H1 (cell line): ENCODE data around the gene GNAL. TPM values are rescaled to one million over a fixed set of nuclear protein-coding genes. Genes with fewer than 3 reads are reported as not detected.

Source experiments
- CTCF ChIA-PET: fragments of 300-600 bp; sonication (Branson Sonifier 250); formaldehyde crosslinking; loops from one replicate; lab custom pipeline; 2021; ENCODE audit not compliant: partially characterized antibody; lab: Charles Lee
- POLR2A ChIA-PET: fragments of 300-600 bp; sonication (Branson Sonifier 250); formaldehyde crosslinking; loops from one replicate; lab custom pipeline; 2021; ENCODE audit warnings: inconsistent platforms; ENCODE audit not compliant: partially characterized antibody; lab: Charles Lee
- DNase-seq, 2 experiments: peaks; one replicate each; pipeline versions ENCODE4 v3.0.0 to v3.0.0-alpha.2; 2010 to 2022; ENCODE audit warnings: low spot score in 2 of 2, low read depth in 1 of 2, mixed read lengths in 1 of 2
- FAIRE-seq: peaks from 2 replicates; lab custom pipeline; 2011; peaks lifted over from hg19 to GRCh38; lab: Jason Lieb, UNC
- H2AFZ ChIP-seq: 2 replicates; pipeline ENCODE4 v1.8.1; 2012; ENCODE audit warnings: low read length, inconsistent platforms
- H2AK5ac ChIP-seq: 2 replicates; pipeline ENCODE4 v1.6.1; 2013; ENCODE audit warnings: low read depth, low read length
- H2BK120ac ChIP-seq: replicated peaks from 2 replicates; pipeline ENCODE3; 2013; ENCODE audit warnings: low read depth, low read length, inconsistent platforms
- H2BK12ac ChIP-seq: 2 replicates; pipeline ENCODE4 v1.6.1; 2013; ENCODE audit warnings: low read depth, low read length
- H2BK15ac ChIP-seq: 2 replicates; pipeline ENCODE4 v1.6.1; 2013; ENCODE audit warnings: low read length
- H2BK20ac ChIP-seq: 2 replicates; pipeline ENCODE4 v1.6.1; 2013; ENCODE audit warnings: low read length
- H2BK5ac ChIP-seq: 2 replicates; pipeline ENCODE4 v1.6.1; 2013; ENCODE audit warnings: low read depth, low read length
- H3K14ac ChIP-seq: 2 replicates; pipeline ENCODE4 v1.6.1; 2013; ENCODE audit warnings: inconsistent platforms; ENCODE audit not compliant: insufficient read length
- H3K18ac ChIP-seq: 2 replicates; pipeline ENCODE4 v1.6.1; 2013; ENCODE audit warnings: low read length; ENCODE audit errors: extremely low read depth
- H3K23ac ChIP-seq: 2 replicates; pipeline ENCODE4 v1.6.1; 2013; ENCODE audit warnings: inconsistent platforms; ENCODE audit not compliant: insufficient read length
- H3K23me2 ChIP-seq: 2 replicates; pipeline ENCODE4 v1.6.1; 2013; ENCODE audit warnings: low read depth, low read length
- H3K27ac ChIP-seq: 2 replicates; pipeline ENCODE4 v1.6.1; 2011; ENCODE audit warnings: low read depth, low read length, inconsistent platforms
- H3K27me3 ChIP-seq, 4 experiments: replicated peaks in 1 of 4; 1 replicate in 1 of 4; 2 replicates in 3 of 4; pipeline versions ENCODE4 v1.6.1 to v1.8.1; 2011 to 2013; ENCODE audit warnings: low read length in 3 of 4, mild to moderate bottlenecking in 3 of 4, inconsistent platforms in 2 of 4, mixed read lengths in 2 of 4, moderate library complexity in 1 of 4; ENCODE audit not compliant: control insufficient read depth in 3 of 4, insufficient read depth in 3 of 4; ENCODE audit errors: extremely low read depth in 1 of 4
- H3K36me3 ChIP-seq, 4 experiments: 2 replicates each; pipeline versions ENCODE4 v1.6.1 to v1.8.1; 2011 to 2013; ENCODE audit warnings: mild to moderate bottlenecking in 4 of 4, low read length in 3 of 4, moderate library complexity in 2 of 4, control low read depth in 1 of 4, inconsistent platforms in 1 of 4; ENCODE audit not compliant: insufficient read depth in 4 of 4, control insufficient read depth in 2 of 4
- H3K4ac ChIP-seq: replicated peaks from 2 replicates; pipeline ENCODE3; 2013; ENCODE audit warnings: low read length, low read depth, mixed read lengths, inconsistent platforms; ENCODE audit not compliant: insufficient read length
- H3K4me1 ChIP-seq, 4 experiments: replicated peaks in 1 of 4; 1 replicate in 1 of 4; 2 replicates in 3 of 4; pipeline versions ENCODE4 v1.6.1 to v1.8.1; 2011 to 2013; ENCODE audit warnings: low read length in 3 of 4, inconsistent platforms in 2 of 4, mixed read lengths in 1 of 4; ENCODE audit not compliant: insufficient read depth in 4 of 4, control insufficient read depth in 3 of 4
- H3K4me2 ChIP-seq, 2 experiments: 2 replicates each; pipeline versions ENCODE4 v1.6.1 to v1.8.1; 2011 to 2013; ENCODE audit warnings: low read depth in 2 of 2, low read length in 2 of 2, control low read depth in 1 of 2, inconsistent platforms in 1 of 2, mild to moderate bottlenecking in 1 of 2; ENCODE audit not compliant: insufficient read depth in 1 of 2
- H3K4me3 ChIP-seq, 4 experiments: fragments of 200-600, 300-600 bp in 1 of 4; sonication (generic), shearing (Covaris generic), sonication (Bioruptor Twin) in 1 of 4; 2 replicates each; pipeline versions ENCODE4 v1.5.1 to v1.8.1; 2011 to 2016; ENCODE audit warnings: low read length in 4 of 4, low read depth in 3 of 4, control low read depth in 2 of 4, inconsistent platforms in 2 of 4, mild to moderate bottlenecking in 2 of 4, mixed read lengths in 1 of 4, moderate library complexity in 1 of 4; ENCODE audit not compliant: insufficient read depth in 2 of 4; ENCODE audit errors: extremely low read depth in 1 of 4
- H3K56ac ChIP-seq: replicated peaks from 2 replicates; pipeline ENCODE3; 2013; ENCODE audit warnings: low read depth, mild to moderate bottlenecking, mixed read lengths, low read length, inconsistent platforms; ENCODE audit not compliant: insufficient read length
- H3K79me1 ChIP-seq: 2 replicates; pipeline ENCODE4 v1.6.1; 2013; ENCODE audit warnings: low read depth, low read length, control low read depth
- H3K79me2 ChIP-seq, 2 experiments: 2 replicates each; pipeline versions ENCODE4 v1.6.1 to v1.8.1; 2012 to 2013; ENCODE audit warnings: low read length in 2 of 2, mild to moderate bottlenecking in 2 of 2, inconsistent platforms in 1 of 2; ENCODE audit not compliant: insufficient read depth in 2 of 2, control insufficient read depth in 1 of 2
- H3K9ac ChIP-seq, 4 experiments: replicated peaks in 1 of 4; 1 replicate in 1 of 4; 2 replicates in 3 of 4; pipeline versions ENCODE4 v1.6.1 to v1.8.1; 2011 to 2013; ENCODE audit warnings: low read depth in 3 of 4, low read length in 3 of 4, control low read depth in 2 of 4, mild to moderate bottlenecking in 2 of 4, moderate library complexity in 2 of 4, inconsistent platforms in 1 of 4; ENCODE audit errors: extremely low read depth in 1 of 4
- H3K9me3 ChIP-seq, 2 experiments: 2 replicates each; pipeline versions ENCODE4 v1.6.1 to v1.8.1; 2012 to 2013; ENCODE audit warnings: mild to moderate bottlenecking in 2 of 2, moderate library complexity in 2 of 2, control low read depth in 1 of 2, inconsistent platforms in 1 of 2, low read depth in 1 of 2, low read length in 1 of 2, mixed read lengths in 1 of 2; ENCODE audit not compliant: insufficient read depth in 2 of 2
- H4K20me1 ChIP-seq, 2 experiments: replicated peaks in 1 of 2; 2 replicates each; pipeline versions ENCODE3 to v1.8.1; 2011 to 2013; ENCODE audit warnings: inconsistent platforms in 2 of 2, low read length in 2 of 2, mild to moderate bottlenecking in 1 of 2; ENCODE audit not compliant: insufficient read depth in 2 of 2, control insufficient read depth in 1 of 2
- H4K5ac ChIP-seq: 2 replicates; pipeline ENCODE4 v1.6.1; 2013; ENCODE audit warnings: low read length, low read depth, mixed read lengths, inconsistent platforms; ENCODE audit not compliant: insufficient read length
- H4K8ac ChIP-seq: 2 replicates; pipeline ENCODE4 v1.8.0; 2013; ENCODE audit warnings: mild to moderate bottlenecking, moderate library complexity, low read length, inconsistent platforms; ENCODE audit not compliant: insufficient read depth; ENCODE audit errors: extremely low read depth
- H4K91ac ChIP-seq: replicated peaks from 2 replicates; pipeline ENCODE3; 2013; ENCODE audit warnings: low read length, mixed read lengths, inconsistent platforms; ENCODE audit not compliant: insufficient read length
- BACH1 ChIP-seq: IDR thresholded peaks from 2 replicates; pipeline ENCODE4 v1.6.1; 2012; ENCODE audit warnings: low read length, improper control_type of control experiment
- CBX8 ChIP-seq: fragments of 300-800, 300-1000 bp; sonication (generic); IDR thresholded peaks from 2 replicates; pipeline ENCODE4 v1.7.1; 2016; ENCODE audit warnings: low read depth, low read length, borderline replicate concordance
- PHF8 ChIP-seq: fragments of 200-600 bp; sonication (generic); conservative IDR thresholded peaks from 2 replicates; pipeline ENCODE4 v1.7.1; 2012; ENCODE audit warnings: low read depth, mild to moderate bottlenecking, inconsistent platforms, low read length, moderate library complexity
- RAD21 ChIP-seq, 2 experiments: IDR thresholded peaks in 1 of 2; conservative IDR thresholded peaks in 1 of 2; 2 replicates each; pipeline ENCODE4 v1.6.1; 2011; ENCODE audit warnings: low read depth in 2 of 2, low read length in 2 of 2, improper control_type of control experiment in 1 of 2, inconsistent platforms in 1 of 2, mild to moderate bottlenecking in 1 of 2, moderate library complexity in 1 of 2
- TEAD4 ChIP-seq: IDR thresholded peaks from 2 replicates; pipeline ENCODE4 v1.6.1; 2012; ENCODE audit warnings: low read depth, low read length, inconsistent platforms, mixed read lengths
- WGBS, 2 experiments: shearing (Covaris generic) in 1 of 2; methylation state at CpG; one replicate each; pipeline versions ENCODE4 v1.1.6 to v1.1.7; 2013 to 2015; ENCODE audit warnings: low lambda C conversion rate in 2 of 2, mixed read lengths in 2 of 2, inconsistent platforms in 1 of 2, low coverage in 1 of 2, missing lambda C conversion rate in 1 of 2; ENCODE audit not compliant: insufficient replicate concordance in 2 of 2, insufficient coverage in 1 of 2, insufficient read length in 1 of 2; ENCODE audit errors: extremely low coverage in 1 of 2, missing lambda C conversion rate in 1 of 2; 5-methylcytosine and 5-hydroxymethylcytosine counted together
- polyA plus RNA-seq, 7 experiments: library from polyadenylated mRNA; depleted of rRNA in 3 of 7; stranded (reverse) in 5 of 7; unstranded in 2 of 7; fragments of >200 nt in 5 of 7; fragments of 200-250 nt in 2 of 7; gene quantifications; 1 replicate in 5 of 7; 2 replicates in 1 of 7; 4 replicates in 1 of 7; pipeline versions ENCODE4 v1.2.1 to v1.2.3, GENCODE V29; 2011 to 2013; ENCODE audit warnings: missing spikeins in 2 of 7, mixed read lengths in 2 of 7
- total RNA-seq: library from RNA; stranded (reverse); fragmentation: NEBNext Ultra II Directional; extraction: Animal tissue kit (Norgen Biotek cat#: 25700); gene quantifications from 2 replicates; pipeline ENCODE4 v1.2.1, GENCODE V29; 2021
- TF ChIP-seq, protein P1 (sequence below), 3 experiments: IDR thresholded peaks; 1 replicate in 2 of 3; 2 replicates in 1 of 3; pipeline versions ENCODE4 v1.5.1 to v1.6.1; 2011; ENCODE audit warnings: low read length in 3 of 3, mild to moderate bottlenecking in 3 of 3, inconsistent platforms in 2 of 3, low read depth in 1 of 3, moderate library complexity in 1 of 3; ENCODE audit not compliant: insufficient read depth in 1 of 3; ENCODE audit errors: control extremely low read depth in 1 of 3
- TF ChIP-seq, protein P2 (sequence below): IDR thresholded peaks from 2 replicates; pipeline ENCODE4 v1.6.1; 2012; ENCODE audit warnings: inconsistent platforms

GNAL gene
- total and polyA plus RNA-seq, 2 of the 8 experiments (the other 6 are each of a cell fraction or from before 2014, with no cell fraction given), result 13.2 to 18.3 TPM

GRCh38 chr18:11654736-11655605, 34.1 kb upstream of the GNAL start:
- H3K27ac ChIP-seq, result no peak overlapping the region
- H3K18ac ChIP-seq, result no peak overlapping the region
- no peaks in the 10 kb centered on the region; a peak in 1 of 4 replicates for H3K9me3 ChIP-seq
- H2BK15ac ChIP-seq, result 0 out of 2 replicates have a peak overlapping the region, but pooled peaks have one; percentile 46
- peak overlapping the region; percentile 35; the same call in 1 of the 2 replicates for H2BK12ac ChIP-seq
- no peaks in the 10 kb centered on the region for H4K20me1 ChIP-seq
- H3K4me3 ChIP-seq, result peak overlapping the region in 2 of 4 experiments; percentile 10 to 35; a peak in 3 of 8 replicates
- peak; percentile 13 to 94 for DNase-seq
- H3K56ac ChIP-seq, result no peak overlapping the region
- ChIA-PET CTCF (interaction anchor here (0.5 to 7.7 kb wide), 56 partner anchors 9 to 1963 kb away, joined by 3 to 109 read pairs (median 4); partner anchors contain the start of gene GNAL), POLR2A (no interaction called here)
- no peak overlapping the region for H2BK20ac ChIP-seq
- peak overlapping the region; percentile 81 for H2AFZ ChIP-seq
- no peaks in the 10 kb centered on the region; the same call in 1 of the 2 replicates for H3K23me2 ChIP-seq
- peak; percentile 84 for FAIRE-seq
- no peak overlapping the region for H3K4ac ChIP-seq
- no peak overlapping the region for H3K23ac ChIP-seq
- peak overlapping the region in 1 of 2 experiments; percentile 51; a peak in 3 of 4 replicates for H3K4me2 ChIP-seq
- no peak overlapping the region for H2AK5ac ChIP-seq
- H3K27me3 ChIP-seq, result peaks cover 0 to 8% (median 3%) of the 10 kb centered on the region in 4 experiments; a peak in 4 of 7 replicates
- H3K79me1 ChIP-seq, result no peaks in the 10 kb centered on the region
- H2BK5ac ChIP-seq, result no peak overlapping the region
- no peak overlapping the region for H4K8ac ChIP-seq
- H3K36me3 ChIP-seq, result no peaks in the 10 kb centered on the region
- no peak overlapping the region for H4K5ac ChIP-seq
- no peaks in the 10 kb centered on the region for H3K4me1 ChIP-seq
- H2BK120ac ChIP-seq, result peak overlapping the region; percentile 11
- H3K14ac ChIP-seq, result no peak overlapping the region
- no peak overlapping the region for H4K91ac ChIP-seq
- WGBS, 2 experiments, result 46% methylated on average over 32 of the region's 32 CpGs; no CpG with 5 or more reads in 1 of the 2 experiments
- no peaks in the 10 kb centered on the region for H3K79me2 ChIP-seq
- H3K9ac ChIP-seq, result no peak overlapping the region
- TF ChIP-seq CBX8 (no peak), BACH1 (peak; percentile 46; the same call in 1 of the 2 replicates), PHF8 (no peak), RAD21 (IDR thresholded peaks at IDR 0.05 in 1 of 2, conservative IDR thresholded peaks at IDR 0.05 in 1 of 2; ENCODE audit: low read depth in 2 of 2, low read length in 2 of 2) (peak; percentile 90 to 92), TEAD4 (no peak; the same call in 1 of the 2 replicates)
- TF ChIP-seq, protein P1, sequence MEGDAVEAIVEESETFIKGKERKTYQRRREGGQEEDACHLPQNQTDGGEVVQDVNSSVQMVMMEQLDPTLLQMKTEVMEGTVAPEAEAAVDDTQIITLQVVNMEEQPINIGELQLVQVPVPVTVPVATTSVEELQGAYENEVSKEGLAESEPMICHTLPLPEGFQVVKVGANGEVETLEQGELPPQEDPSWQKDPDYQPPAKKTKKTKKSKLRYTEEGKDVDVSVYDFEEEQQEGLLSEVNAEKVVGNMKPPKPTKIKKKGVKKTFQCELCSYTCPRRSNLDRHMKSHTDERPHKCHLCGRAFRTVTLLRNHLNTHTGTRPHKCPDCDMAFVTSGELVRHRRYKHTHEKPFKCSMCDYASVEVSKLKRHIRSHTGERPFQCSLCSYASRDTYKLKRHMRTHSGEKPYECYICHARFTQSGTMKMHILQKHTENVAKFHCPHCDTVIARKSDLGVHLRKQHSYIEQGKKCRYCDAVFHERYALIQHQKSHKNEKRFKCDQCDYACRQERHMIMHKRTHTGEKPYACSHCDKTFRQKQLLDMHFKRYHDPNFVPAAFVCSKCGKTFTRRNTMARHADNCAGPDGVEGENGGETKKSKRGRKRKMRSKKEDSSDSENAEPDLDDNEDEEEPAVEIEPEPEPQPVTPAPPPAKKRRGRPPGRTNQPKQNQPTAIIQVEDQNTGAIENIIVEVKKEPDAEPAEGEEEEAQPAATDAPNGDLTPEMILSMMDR (IDR thresholded peaks at IDR 0.05; ENCODE audit: control extremely low read depth in 1 of 3, insufficient read depth in 1 of 3, low read depth in 1 of 3, low read length in 3 of 3), result peak; percentile 84 to 96 (median 88)
- TF ChIP-seq, protein P2, sequence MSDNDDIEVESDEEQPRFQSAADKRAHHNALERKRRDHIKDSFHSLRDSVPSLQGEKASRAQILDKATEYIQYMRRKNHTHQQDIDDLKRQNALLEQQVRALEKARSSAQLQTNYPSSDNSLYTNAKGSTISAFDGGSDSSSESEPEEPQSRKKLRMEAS, result 0 out of 2 replicates have a peak, but pooled peaks have one; percentile 17
